Testis (tissue), 2 donors: Measurements from ENCODE around the gene ASIC1.

Experiments used
- POLR2A ChIP-seq: fragments of 450-650 bp; IDR thresholded peaks from one replicate; pipeline ENCODE4 v1.6.1; 2017; ENCODE audit warnings: antibody characterized with exemption, mild to moderate bottlenecking, moderate library complexity
- TF ChIP-seq, protein P1 (sequence below), 3 experiments: fragments of 450-650 bp in 2 of 3; fragments of 200-600 bp in 1 of 3; sonication (generic) in 1 of 3; IDR thresholded peaks; one replicate each; pipeline ENCODE4 v1.5.1; 2016 to 2019; ENCODE audit warnings: antibody characterized with exemption in 3 of 3, mild to moderate bottlenecking in 2 of 3, moderate library complexity in 1 of 3

DNA sequence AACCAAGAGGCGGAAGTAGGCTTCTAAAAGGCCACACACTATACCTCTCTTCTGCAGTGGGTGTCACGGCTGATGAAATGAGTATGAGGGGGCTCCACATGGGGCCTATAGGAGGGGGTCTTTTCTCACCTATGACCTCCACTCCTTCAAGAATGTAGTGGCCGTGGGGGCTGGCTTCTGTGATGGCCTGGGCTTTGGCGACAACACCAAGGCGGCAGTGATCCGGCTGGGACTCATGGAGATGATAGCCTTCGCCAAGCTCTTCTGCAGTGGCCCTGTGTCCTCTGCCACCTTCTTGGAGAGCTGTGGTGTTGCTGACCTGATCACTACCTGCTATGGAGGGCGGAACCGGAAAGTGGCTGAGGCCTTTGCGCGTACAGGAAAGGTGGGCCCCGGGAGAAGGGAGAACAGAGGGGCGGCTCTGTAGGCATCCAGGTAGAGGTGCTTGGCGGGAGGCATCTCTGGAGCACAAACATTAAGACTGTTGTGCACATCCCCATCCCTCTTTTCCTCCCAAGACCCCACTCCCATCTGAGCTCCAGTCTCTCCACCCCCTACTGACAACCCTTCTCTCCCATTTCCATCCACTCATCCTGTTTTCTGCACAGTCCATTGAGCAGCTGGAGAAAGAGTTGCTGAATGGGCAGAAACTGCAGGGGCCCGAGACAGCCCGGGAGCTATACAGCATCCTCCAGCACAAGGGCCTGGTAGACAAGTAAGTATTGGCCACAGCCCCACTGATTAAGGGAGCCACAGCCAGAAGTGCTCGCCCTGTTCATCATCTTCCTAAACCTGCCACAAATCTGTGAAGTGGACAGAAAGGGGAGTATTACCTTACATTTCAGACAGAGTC is 50.2 kb downstream of the ASIC1 start:
- TF ChIP-seq POLR2A = no peak
- TF ChIP-seq, protein P1, sequence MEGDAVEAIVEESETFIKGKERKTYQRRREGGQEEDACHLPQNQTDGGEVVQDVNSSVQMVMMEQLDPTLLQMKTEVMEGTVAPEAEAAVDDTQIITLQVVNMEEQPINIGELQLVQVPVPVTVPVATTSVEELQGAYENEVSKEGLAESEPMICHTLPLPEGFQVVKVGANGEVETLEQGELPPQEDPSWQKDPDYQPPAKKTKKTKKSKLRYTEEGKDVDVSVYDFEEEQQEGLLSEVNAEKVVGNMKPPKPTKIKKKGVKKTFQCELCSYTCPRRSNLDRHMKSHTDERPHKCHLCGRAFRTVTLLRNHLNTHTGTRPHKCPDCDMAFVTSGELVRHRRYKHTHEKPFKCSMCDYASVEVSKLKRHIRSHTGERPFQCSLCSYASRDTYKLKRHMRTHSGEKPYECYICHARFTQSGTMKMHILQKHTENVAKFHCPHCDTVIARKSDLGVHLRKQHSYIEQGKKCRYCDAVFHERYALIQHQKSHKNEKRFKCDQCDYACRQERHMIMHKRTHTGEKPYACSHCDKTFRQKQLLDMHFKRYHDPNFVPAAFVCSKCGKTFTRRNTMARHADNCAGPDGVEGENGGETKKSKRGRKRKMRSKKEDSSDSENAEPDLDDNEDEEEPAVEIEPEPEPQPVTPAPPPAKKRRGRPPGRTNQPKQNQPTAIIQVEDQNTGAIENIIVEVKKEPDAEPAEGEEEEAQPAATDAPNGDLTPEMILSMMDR (IDR thresholded peaks at IDR 0.05) = no peak
